GM12873 (cell line): Measurements from ENCODE around the gene NID2.

Experiments
- CTCF ChIP-seq: IDR thresholded peaks from 2 replicates; pipeline ENCODE4 v1.5.1; 2012; ENCODE audit warnings: low read depth, mild to moderate bottlenecking, moderate library complexity, low read length, control low read depth; ENCODE audit not compliant: insufficient read depth; ENCODE audit errors: missing control alignments

The NID2 gene

GRCh38 chr14:52080158-52080800, 11.4 kb upstream of the NID2 start:
- no peak for TF ChIP-seq CTCF

GRCh38 chr14:52079239-52079959, 10.5 kb upstream of the NID2 start:
- TF ChIP-seq CTCF, result no peak

GRCh38 chr14:52078721-52079120, 9.9 kb upstream of the NID2 start:
- no peak for TF ChIP-seq CTCF

- no peak for TF ChIP-seq CTCF
These were observed 9.3 kb upstream of the NID2 start for GRCh38 chr14:52078095-52078531.

- no peak for TF ChIP-seq CTCF
These were observed 8.6 kb upstream of the NID2 start for GRCh38 chr14:52077256-52077979.

- TF ChIP-seq CTCF, result no peak
These were observed 7.5 kb upstream of the NID2 start for GRCh38 chr14:52076334-52076733.

- no peak for TF ChIP-seq CTCF
These were observed 6.5 kb upstream of the NID2 start for GRCh38 chr14:52075371-52075770.
